HUES64 (cell line): ENCODE measurements around the gene ZNF524. TPM values are rescaled to one million over a fixed set of nuclear protein-coding genes. Genes with fewer than 3 reads are reported as not detected.

Source experiments
- H3K27ac ChIP-seq: 2 replicates; pipeline ENCODE4 v1.7.0; 2013; ENCODE audit warnings: low read depth, low read length, inconsistent platforms
- H3K27me3 ChIP-seq: 2 replicates; pipeline ENCODE4 v1.6.1; 2013; ENCODE audit warnings: mild to moderate bottlenecking, low read length; ENCODE audit not compliant: insufficient read depth
- H3K36me3 ChIP-seq: 2 replicates; pipeline ENCODE4 v1.6.1; 2013; ENCODE audit warnings: mild to moderate bottlenecking, low read length; ENCODE audit not compliant: insufficient read depth
- H3K4me1 ChIP-seq: 2 replicates; pipeline ENCODE4 v1.6.1; 2013; ENCODE audit warnings: mild to moderate bottlenecking, low read length, moderate library complexity; ENCODE audit not compliant: insufficient read depth
- H3K4me3 ChIP-seq: 2 replicates; pipeline ENCODE4 v1.5.1; 2013; ENCODE audit warnings: mild to moderate bottlenecking, low read length, moderate library complexity
- H3K9ac ChIP-seq: 2 replicates; pipeline ENCODE4 v1.6.1; 2013; ENCODE audit warnings: mild to moderate bottlenecking, low read depth, low read length
- H3K9me3 ChIP-seq: 2 replicates; pipeline ENCODE4 v1.6.1; 2013; ENCODE audit warnings: low read depth, low read length; ENCODE audit not compliant: insufficient read depth
- WGBS: fragments of 150-250, 120-280 bp; methylation state at CpG from one replicate; pipeline ENCODE4 v1.1.7; 2013; ENCODE audit warnings: missing lambda C conversion rate; 5-methylcytosine and 5-hydroxymethylcytosine counted together
- polyA plus RNA-seq, 2 experiments: library from polyadenylated mRNA; stranded (reverse); fragments of 50-300 nt; gene quantifications; one replicate each; pipeline ENCODE4 v1.2.3, GENCODE V29; 2013

The ZNF524 gene
- polyA plus RNA-seq (2013, experiment 1 of 2) = 2.6 TPM
- 4.1 TPM for polyA plus RNA-seq (2013, experiment 2 of 2)

- H3K27me3 ChIP-seq = no peaks in the 10 kb centered on the region
- peak within 1 kb of the TSS; percentile 99 for H3K9ac ChIP-seq
- H3K9me3 ChIP-seq = no peaks in the 10 kb centered on the region
- WGBS = under 1% methylated on average over 85 of the region's 97 CpGs
- H3K4me1 ChIP-seq = peaks cover 8% of the 10 kb centered on the region
- peak within 1 kb of the TSS; percentile 99 for H3K27ac ChIP-seq
- H3K4me3 ChIP-seq = peak within 1 kb of the TSS; percentile 79
- peaks cover 21% of the 10 kb centered on the region for H3K36me3 ChIP-seq
These were observed at the start of gene ZNF524 for GRCh38 chr19:55599842-55600661. ZNF524 (plus strand) TSS chr19:55600288; CDS start chr19:55602113, 1,825 bp downstream.

GRCh38 chr19:55550321-55550650, 49.8 kb upstream of the ZNF524 start:
- no peaks in the 10 kb centered on the region for H3K9me3 ChIP-seq
- WGBS = 5% methylated on average over 5 of the region's 7 CpGs
- H3K36me3 ChIP-seq = no peaks in the 10 kb centered on the region
- H3K4me1 ChIP-seq = peaks cover 50% of the 10 kb centered on the region
- no peaks in the 10 kb centered on the region for H3K27me3 ChIP-seq
- peak overlapping the region; percentile 62 for H3K4me3 ChIP-seq
- H3K9ac ChIP-seq = peak overlapping the region; percentile 73
- H3K27ac ChIP-seq = peak overlapping the region; percentile 87

- WGBS = 71% methylated on average over 5 of the region's 5 CpGs
- Histone ChIP-seq H3K27me3 (no peaks in the 10 kb centered on the region), H3K4me1 (peaks cover 35% of the 10 kb centered on the region)
These were observed 47.9 kb upstream of the ZNF524 start for GRCh38 chr19:55552206-55552605.

GRCh38 chr19:55552620-55553019, 47.5 kb upstream of the ZNF524 start:
- Histone ChIP-seq H3K4me1 (peaks cover 31% of the 10 kb centered on the region), H3K9ac (no peak overlapping the region), H3K27ac (no peak overlapping the region), H3K9me3 (no peaks in the 10 kb centered on the region), H3K27me3 (no peaks in the 10 kb centered on the region), H3K36me3 (no peaks in the 10 kb centered on the region), H3K4me3 (no peak overlapping the region)
- WGBS = 36% methylated on average over 13 of the region's 13 CpGs

More at GRCh38 chr19:55552206-55552605, 47.9 kb upstream of the ZNF524 start:
- no peaks in the 10 kb centered on the region for H3K36me3 ChIP-seq
- H3K9ac ChIP-seq = no peak overlapping the region
- H3K27ac ChIP-seq = no peak overlapping the region
- H3K4me3 ChIP-seq = no peak overlapping the region
- no peaks in the 10 kb centered on the region for H3K9me3 ChIP-seq

- Histone ChIP-seq H3K9ac (no peak overlapping the region), H3K4me1 (peaks cover 30% of the 10 kb centered on the region), H3K27ac (no peak overlapping the region), H3K36me3 (no peaks in the 10 kb centered on the region), H3K9me3 (no peaks in the 10 kb centered on the region), H3K27me3 (no peaks in the 10 kb centered on the region), H3K4me3 (no peak overlapping the region)
- 51% methylated on average over 13 of the region's 13 CpGs for WGBS
These were observed 46.6 kb upstream of the ZNF524 start for GRCh38 chr19:55553217-55554182.

GRCh38 chr19:55554302-55554701, 45.8 kb upstream of the ZNF524 start:
- Histone ChIP-seq H3K36me3 (no peaks in the 10 kb centered on the region), H3K4me1 (peaks cover 30% of the 10 kb centered on the region), H3K27me3 (no peaks in the 10 kb centered on the region), H3K9me3 (no peaks in the 10 kb centered on the region), H3K27ac (no peak overlapping the region), H3K4me3 (no peak overlapping the region), H3K9ac (no peak overlapping the region)
- WGBS = 94% methylated on average over 9 of the region's 9 CpGs

- H3K4me3 ChIP-seq = no peak overlapping the region
- no peak overlapping the region for H3K9ac ChIP-seq
- H3K27me3 ChIP-seq = no peaks in the 10 kb centered on the region
- no peaks in the 10 kb centered on the region for H3K36me3 ChIP-seq
- H3K4me1 ChIP-seq = peaks cover 30% of the 10 kb centered on the region
- WGBS = 81% methylated on average over 8 of the region's 8 CpGs
- no peaks in the 10 kb centered on the region for H3K9me3 ChIP-seq
- no peak overlapping the region for H3K27ac ChIP-seq
These were observed 45.3 kb upstream of the ZNF524 start for GRCh38 chr19:55554741-55555152.

GRCh38 chr19:55559684-55560083, 40.4 kb upstream of the ZNF524 start:
- Histone ChIP-seq H3K27me3 (no peaks in the 10 kb centered on the region; the same call in 1 of the 2 replicates), H3K9me3 (no peaks in the 10 kb centered on the region), H3K4me1 (peaks cover 4% of the 10 kb centered on the region; the same call in 1 of the 2 replicates), H3K36me3 (no peaks in the 10 kb centered on the region), H3K9ac (no peak overlapping the region), H3K4me3 (no peak overlapping the region), H3K27ac (no peak overlapping the region)
- 89% methylated on average over 8 of the region's 9 CpGs for WGBS

GRCh38 chr19:55563261-55563690, 36.8 kb upstream of the ZNF524 start:
- WGBS = 79% methylated on average over 12 of the region's 12 CpGs
- H3K27me3 ChIP-seq = no peaks in the 10 kb centered on the region; the same call in 1 of the 2 replicates
- H3K9me3 ChIP-seq = no peaks in the 10 kb centered on the region
- no peak overlapping the region for H3K27ac ChIP-seq
- H3K36me3 ChIP-seq = no peaks in the 10 kb centered on the region
- H3K4me3 ChIP-seq = no peak overlapping the region
- H3K4me1 ChIP-seq = no peaks in the 10 kb centered on the region
- H3K9ac ChIP-seq = no peak overlapping the region

GRCh38 chr19:55566823-55567222, 33.3 kb upstream of the ZNF524 start:
- H3K27ac ChIP-seq = no peak overlapping the region
- H3K9me3 ChIP-seq = no peaks in the 10 kb centered on the region
- H3K36me3 ChIP-seq = no peaks in the 10 kb centered on the region
- no peak overlapping the region for H3K9ac ChIP-seq
- 61% methylated on average over 8 of the region's 9 CpGs for WGBS
- no peaks in the 10 kb centered on the region for H3K4me1 ChIP-seq
- no peak overlapping the region for H3K4me3 ChIP-seq
- no peaks in the 10 kb centered on the region; the same call in 1 of the 2 replicates for H3K27me3 ChIP-seq
